HEK293 (cell line): ENCODE results near the gene NFATC2IP.

Source experiments
- CTCF ChIP-seq: fragments of 450-650 bp; formaldehyde crosslinking; IDR thresholded peaks from 2 replicates; pipeline ENCODE4 v1.5.1; 2016; ENCODE audit warnings: missing biosample characterization, missing genetic modification characterization
- REST ChIP-seq: fragments of 450-650 bp; formaldehyde crosslinking; IDR thresholded peaks from 2 replicates; pipeline ENCODE4 v1.5.1; 2016; ENCODE audit warnings: missing biosample characterization, missing genetic modification characterization
- ZBTB1 ChIP-seq: fragments of 450-650 bp; formaldehyde crosslinking; IDR thresholded peaks from 2 replicates; pipeline ENCODE4 v1.5.1; 2016; ENCODE audit warnings: missing biosample characterization, missing genetic modification characterization
- ZFP37 ChIP-seq: fragments of 450-650 bp; formaldehyde crosslinking; IDR thresholded peaks from 2 replicates; pipeline ENCODE4 v1.5.1; 2016; ENCODE audit warnings: missing biosample characterization, missing genetic modification characterization
- ZNF114 ChIP-seq: fragments of 450-650 bp; formaldehyde crosslinking; IDR thresholded peaks from 2 replicates; pipeline ENCODE4 v1.5.0; 2017; ENCODE audit warnings: missing biosample characterization, missing genetic modification characterization
- ZNF174 ChIP-seq: fragments of 450-650 bp; formaldehyde crosslinking; IDR thresholded peaks from 2 replicates; pipeline ENCODE4 v1.5.0; 2017; ENCODE audit warnings: missing biosample characterization, mild to moderate bottlenecking, missing genetic modification characterization
- ZNF302 ChIP-seq: fragments of 450-650 bp; formaldehyde crosslinking; IDR thresholded peaks from 2 replicates; pipeline ENCODE4 v1.5.1; 2016; ENCODE audit warnings: missing biosample characterization, missing genetic modification characterization, low read depth
- ZNF776 ChIP-seq: fragments of 450-650 bp; formaldehyde crosslinking; IDR thresholded peaks from 2 replicates; pipeline ENCODE4 v1.5.0; 2017; ENCODE audit warnings: missing biosample characterization, missing genetic modification characterization, borderline replicate concordance
- TF ChIP-seq, protein P1 (sequence below): fragments of 450-650 bp; formaldehyde crosslinking; IDR thresholded peaks from 2 replicates; pipeline ENCODE4 v1.5.1; 2017; ENCODE audit warnings: missing biosample characterization, missing genetic modification characterization
- TF ChIP-seq, protein P2 (sequence below): sonication (generic); formaldehyde crosslinking; IDR thresholded peaks from 2 replicates; pipeline ENCODE4 v1.8.1; 2022; ENCODE audit warnings: mild to moderate bottlenecking, moderate library complexity, missing genetic modification reagents

GRCh38 chr16:28936784-28937155 is 14.0 kb upstream of the NFATC2IP start:
- no peak for TF ChIP-seq ZNF302
- no peak for TF ChIP-seq ZNF174 (tag by site-specific recombination)
- TF ChIP-seq, protein P1, sequence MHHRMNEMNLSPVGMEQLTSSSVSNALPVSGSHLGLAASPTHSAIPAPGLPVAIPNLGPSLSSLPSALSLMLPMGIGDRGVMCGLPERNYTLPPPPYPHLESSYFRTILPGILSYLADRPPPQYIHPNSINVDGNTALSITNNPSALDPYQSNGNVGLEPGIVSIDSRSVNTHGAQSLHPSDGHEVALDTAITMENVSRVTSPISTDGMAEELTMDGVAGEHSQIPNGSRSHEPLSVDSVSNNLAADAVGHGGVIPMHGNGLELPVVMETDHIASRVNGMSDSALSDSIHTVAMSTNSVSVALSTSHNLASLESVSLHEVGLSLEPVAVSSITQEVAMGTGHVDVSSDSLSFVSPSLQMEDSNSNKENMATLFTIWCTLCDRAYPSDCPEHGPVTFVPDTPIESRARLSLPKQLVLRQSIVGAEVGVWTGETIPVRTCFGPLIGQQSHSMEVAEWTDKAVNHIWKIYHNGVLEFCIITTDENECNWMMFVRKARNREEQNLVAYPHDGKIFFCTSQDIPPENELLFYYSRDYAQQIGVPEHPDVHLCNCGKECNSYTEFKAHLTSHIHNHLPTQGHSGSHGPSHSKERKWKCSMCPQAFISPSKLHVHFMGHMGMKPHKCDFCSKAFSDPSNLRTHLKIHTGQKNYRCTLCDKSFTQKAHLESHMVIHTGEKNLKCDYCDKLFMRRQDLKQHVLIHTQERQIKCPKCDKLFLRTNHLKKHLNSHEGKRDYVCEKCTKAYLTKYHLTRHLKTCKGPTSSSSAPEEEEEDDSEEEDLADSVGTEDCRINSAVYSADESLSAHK (tag by site-specific recombination), result no peak
- no peak for TF ChIP-seq CTCF (tag by site-specific recombination)
- no peak for TF ChIP-seq REST
- TF ChIP-seq ZNF114, result no peak
- TF ChIP-seq ZFP37 (tag by site-specific recombination), result no peak
- TF ChIP-seq, protein P2, sequence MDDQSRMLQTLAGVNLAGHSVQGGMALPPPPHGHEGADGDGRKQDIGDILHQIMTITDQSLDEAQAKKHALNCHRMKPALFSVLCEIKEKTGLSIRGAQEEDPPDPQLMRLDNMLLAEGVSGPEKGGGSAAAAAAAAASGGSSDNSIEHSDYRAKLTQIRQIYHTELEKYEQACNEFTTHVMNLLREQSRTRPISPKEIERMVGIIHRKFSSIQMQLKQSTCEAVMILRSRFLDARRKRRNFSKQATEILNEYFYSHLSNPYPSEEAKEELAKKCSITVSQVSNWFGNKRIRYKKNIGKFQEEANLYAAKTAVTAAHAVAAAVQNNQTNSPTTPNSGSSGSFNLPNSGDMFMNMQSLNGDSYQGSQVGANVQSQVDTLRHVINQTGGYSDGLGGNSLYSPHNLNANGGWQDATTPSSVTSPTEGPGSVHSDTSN, result no peak
- no peak for TF ChIP-seq ZNF776 (tag by site-specific recombination)
- no peak for TF ChIP-seq ZBTB1 (tag by site-specific recombination)
